Lung (tissue), 12 donors: Measurements from ENCODE around the gene REXO4. TPM values are rescaled to one million over a fixed set of nuclear protein-coding genes. Genes with fewer than 3 reads are reported as not detected.
"Not testable (repeated sequence)": the region's sequence is repeated elsewhere in the genome, so short reads cannot be mapped to it uniquely, and the experiment has no call there.

Source experiments
- ATAC-seq: fragments of 200-7000 bp; cut with Tn5 transposase; one replicate; pipeline ENCODE4 v1.9.1; 2020; ENCODE audit warnings: moderate number of reproducible peaks; ENCODE audit not compliant: insufficient read depth, low FRiP score
- DNase-seq, 3 donors: peaks; one replicate each; pipeline ENCODE4 v3.0.0-alpha.2; 2013 to 2017
- H3K27ac ChIP-seq, 2 donors: one replicate each; pipeline ENCODE4 v1.5.1; 2013; ENCODE audit warnings: mild to moderate bottlenecking in 2 of 2, moderate library complexity in 2 of 2, control low read depth in 1 of 2, inconsistent platforms in 1 of 2, low read depth in 1 of 2, low read length in 1 of 2
- H3K27me3 ChIP-seq, 3 donors: one replicate each; pipeline ENCODE4 v1.5.1; 2013; ENCODE audit warnings: low read length in 2 of 3; ENCODE audit not compliant: control insufficient read depth in 3 of 3, insufficient read depth in 3 of 3
- H3K36me3 ChIP-seq, 4 donors: one replicate each; pipeline ENCODE4 v1.5.1; 2013; ENCODE audit warnings: low read length in 4 of 4, mild to moderate bottlenecking in 1 of 4, moderate library complexity in 1 of 4; ENCODE audit not compliant: control insufficient read depth in 4 of 4, insufficient read depth in 4 of 4
- H3K4me1 ChIP-seq, 5 donors: one replicate each; pipeline ENCODE4 v1.5.1; 2013; ENCODE audit warnings: low read length in 5 of 5, mild to moderate bottlenecking in 2 of 5, moderate library complexity in 1 of 5; ENCODE audit not compliant: control insufficient read depth in 5 of 5, insufficient read depth in 5 of 5
- H3K4me3 ChIP-seq: one replicate; pipeline ENCODE4 v1.5.1; 2013; ENCODE audit warnings: mild to moderate bottlenecking, control low read depth, moderate library complexity
- H3K9ac ChIP-seq, 2 donors: one replicate each; pipeline ENCODE4 v1.5.1; 2013; ENCODE audit warnings: low read length in 2 of 2, control low read depth in 1 of 2; ENCODE audit not compliant: insufficient read depth in 1 of 2
- H3K9me3 ChIP-seq, 4 donors: one replicate each; pipeline ENCODE4 v1.5.1; 2013; ENCODE audit warnings: low read length in 3 of 4, mild to moderate bottlenecking in 1 of 4, moderate library complexity in 1 of 4; ENCODE audit not compliant: control insufficient read depth in 4 of 4, insufficient read depth in 3 of 4
- CTCF ChIP-seq: IDR thresholded peaks from 2 replicates; pipeline ENCODE4 v1.5.1; 2012; ENCODE audit warnings: mild to moderate bottlenecking; ENCODE audit errors: control extremely low read depth, extremely low read depth
- WGBS, 2 donors: extraction: QIAGEN DNeasy Blood & Tissue Kit; methylation state at CpG; one replicate each; pipeline ENCODE4 v1.1.7; 2013; 5-methylcytosine and 5-hydroxymethylcytosine counted together
- polyA plus RNA-seq, 2 donors: library from polyadenylated mRNA; stranded (reverse); fragments of 200-250 nt; gene quantifications; one replicate each; pipeline ENCODE4 v1.2.1, GENCODE V29; 2013
- total RNA-seq, 2 donors: library from RNA; depleted of rRNA in 1 of 2; stranded (reverse); fragments of >200 nt in 1 of 2; gene quantifications; one replicate each; pipeline ENCODE4 v1.2.1, GENCODE V29; 2014 to 2021
- donor health status: control.
- donor health status: control.
- donor health status: Bipolar disorder and iron deficiency.
- donor health status: healthy.
- donor health status: DM: yes; HTN: yes; CAD: no.

The REXO4 gene
- total and polyA plus RNA-seq, 4 donors: 14.6 to 20.4 (median 19.9) TPM

GRCh38 chr9:133379153-133380086 is 38.4 kb downstream of the REXO4 start:
- Histone ChIP-seq H3K4me3 (no peak overlapping the region), H3K36me3 (peaks cover 0 to 2% (median 0%) of the 10 kb centered on the region in 4 donors), H3K27ac (no peak overlapping the region), H3K27me3 (no peaks in the 10 kb centered on the region), H3K9ac (no peak overlapping the region), H3K9me3 (no peaks in the 10 kb centered on the region), H3K4me1 (peaks cover 0 to 12% (median 0%) of the 10 kb centered on the region in 5 donors)
- no peak for ATAC-seq
- TF ChIP-seq CTCF: no peak
- DNase-seq: no peak
- 94% methylated on average over 14 of the region's 14 CpGs for WGBS, 2 donors

- no peaks in the 10 kb centered on the region for H3K27me3 ChIP-seq
- no peak overlapping the region for H3K4me3 ChIP-seq
- no peak overlapping the region for H3K27ac ChIP-seq
- no peak for DNase-seq
- H3K4me1 ChIP-seq: peaks cover 0 to 19% (median 0%) of the 10 kb centered on the region in 5 donors
- 53 to 73% methylated on average over 1 of the region's 1 CpG for WGBS, 2 donors
- no peak for ATAC-seq
- H3K9ac ChIP-seq: no peak overlapping the region
- H3K9me3 ChIP-seq: no peaks in the 10 kb centered on the region
- TF ChIP-seq CTCF: no peak
- peaks cover 0 to 2% (median under 1%) of the 10 kb centered on the region in 4 donors for H3K36me3 ChIP-seq
Measured at GRCh38 chr9:133378408-133378962, 39.3 kb downstream of the REXO4 start.

- DNase-seq: no peak
- Histone ChIP-seq H3K36me3 (peaks cover 0 to 8% (median 4%) of the 10 kb centered on the region in 4 donors), H3K9me3 (no peaks in the 10 kb centered on the region), H3K27me3 (no peaks in the 10 kb centered on the region), H3K4me3 (no peak overlapping the region), H3K27ac (no peak overlapping the region), H3K9ac (no peak overlapping the region), H3K4me1 (peaks cover 0 to 19% (median 1%) of the 10 kb centered on the region in 5 donors)
- 79 to 83% methylated on average over 6 of the region's 6 CpGs for WGBS, 2 donors
- TF ChIP-seq CTCF: no peak
- no peak for ATAC-seq
Measured at GRCh38 chr9:133377721-133378216, 40.0 kb downstream of the REXO4 start.

- not testable (repeated sequence) for ATAC-seq
Measured at GRCh38 chr9:133377280-133377679, 40.5 kb downstream of the REXO4 start.

More at GRCh38 chr9:133377280-133377679, 40.5 kb downstream of the REXO4 start:
- H3K9ac ChIP-seq, H3K4me3 ChIP-seq, H3K27ac ChIP-seq, H3K9me3 ChIP-seq, DNase-seq, H3K27me3 ChIP-seq: not testable (repeated sequence)
- WGBS, 2 donors: 91 to 94% methylated on average over 14 of the region's 14 CpGs
- Histone ChIP-seq H3K4me1 (peaks cover 0 to 21% (median 3%) of the 10 kb centered on the region in 5 donors), H3K36me3 (peaks cover 0 to 13% (median 5%) of the 10 kb centered on the region in 4 donors)
